Bronchial epithelial cell (primary cell): ENCODE data around the gene YWHAG. TPM values are rescaled to one million over a fixed set of nuclear protein-coding genes. Genes with fewer than 3 reads are reported as not detected.
"Not testable (repeated sequence)": the region's sequence is repeated elsewhere in the genome, so short reads cannot be mapped to it uniquely, and the experiment has no call there.

Source experiments
- DNase-seq: peaks from one replicate; pipeline ENCODE4 v3.0.0-alpha.2; 2010; ENCODE audit warnings: low read depth
- FAIRE-seq: peaks from 2 replicates; lab custom pipeline; 2011; peaks lifted over from hg19 to GRCh38; lab: Jason Lieb, UNC
- H3K27me3 ChIP-seq: 2 replicates; pipeline ENCODE4 v1.5.1; 2011; ENCODE audit warnings: low read length; ENCODE audit not compliant: control insufficient read depth, insufficient read depth
- H3K36me3 ChIP-seq: 2 replicates; pipeline ENCODE4 v1.5.1; 2011; ENCODE audit warnings: low read length; ENCODE audit not compliant: control insufficient read depth, insufficient read depth
- H3K4me3 ChIP-seq: 2 replicates; pipeline ENCODE4 v1.5.1; 2011; ENCODE audit warnings: mild to moderate bottlenecking, low read depth, low read length, control low read depth
- CTCF ChIP-seq: IDR thresholded peaks from 2 replicates; pipeline ENCODE4 v1.5.1; 2011; ENCODE audit warnings: mild to moderate bottlenecking, moderate library complexity, low read length, control low read depth, inconsistent platforms; ENCODE audit not compliant: insufficient read depth, severe bottlenecking
- total RNA-seq: library from RNA; depleted of rRNA; stranded (reverse); fragments of >200 nt; gene quantifications from 2 replicates; pipeline ENCODE4 v1.2.1, GENCODE V29; 2014

The YWHAG gene
- total RNA-seq, 1 donor from 2014 or later = 112 TPM

GRCh38 chr7:76393116-76394031, 34.6 kb upstream of the YWHAG start:
- Histone ChIP-seq H3K4me3 (peak overlapping the region; percentile 69), H3K27me3 (no peaks in the 10 kb centered on the region), H3K36me3 (no peaks in the 10 kb centered on the region)
- FAIRE-seq (no peak), DNase-seq (peak; percentile 70)
- no peak for TF ChIP-seq CTCF

GRCh38 chr7:76392531-76393115, 33.8 kb upstream of the YWHAG start:
- peak overlapping the region; percentile 69 for H3K4me3 ChIP-seq
- no peaks in the 10 kb centered on the region for H3K27me3 ChIP-seq
- no peaks in the 10 kb centered on the region for H3K36me3 ChIP-seq
- DNase-seq (no peak), FAIRE-seq (no peak)
- no peak for TF ChIP-seq CTCF

- Histone ChIP-seq H3K4me3 (no peak overlapping the region), H3K36me3 (no peaks in the 10 kb centered on the region), H3K27me3 (no peaks in the 10 kb centered on the region)
- TF ChIP-seq CTCF = no peak
- no peak for DNase-seq
- no peak for FAIRE-seq
These were observed 31.3 kb upstream of the YWHAG start for GRCh38 chr7:76390092-76390491.

- FAIRE-seq, H3K36me3 ChIP-seq, DNase-seq, H3K27me3 ChIP-seq, H3K4me3 ChIP-seq: not testable (repeated sequence)
These were observed 29.0 kb upstream of the YWHAG start for GRCh38 chr7:76387789-76388188.

GRCh38 chr7:76386691-76387260, 28.0 kb upstream of the YWHAG start:
- Histone ChIP-seq H3K36me3 (no peaks in the 10 kb centered on the region), H3K27me3 (no peaks in the 10 kb centered on the region), H3K4me3 (no peak overlapping the region)
- no peak for TF ChIP-seq CTCF
- DNase-seq = no peak
- no peak for FAIRE-seq

- Histone ChIP-seq H3K27me3 (no peaks in the 10 kb centered on the region), H3K36me3 (no peaks in the 10 kb centered on the region), H3K4me3 (no peak overlapping the region)
- no peak for TF ChIP-seq CTCF
- FAIRE-seq (no peak), DNase-seq (peak; percentile 51)
These were observed 24.5 kb upstream of the YWHAG start for GRCh38 chr7:76383089-76383944.
